Retinal pigment epithelial cell (primary cell): ENCODE data around the gene FABP2.
A peak's percentile ranks its signal among the peaks of the same experiment; 100 is the strongest.
"Not testable (repeated sequence)": the region's sequence is repeated elsewhere in the genome, so short reads cannot be mapped to it uniquely, and the experiment has no call there.

ENCODE experiments used
- DNase-seq: peaks from one replicate; pipeline ENCODE4 v3.0.0-alpha.2; 2010; ENCODE audit warnings: low read depth
- H3K4me3 ChIP-seq: 2 replicates; pipeline ENCODE4 v1.5.1; 2011; ENCODE audit warnings: mild to moderate bottlenecking, low read length, control low read depth, moderate library complexity
- CTCF ChIP-seq: conservative IDR thresholded peaks from 2 replicates; pipeline ENCODE4 v1.5.1; 2011; ENCODE audit warnings: low read depth, low read length, control low read depth, inconsistent platforms

The FABP2 gene

GRCh38 chr4:119321921-119322687 is at the start of gene FABP2:
FABP2 (minus strand) TSS chr4:119322138; CDS start chr4:119322102, 36 bp downstream.
- TF ChIP-seq CTCF, result no peak
- no peak for DNase-seq

GRCh38 chr4:119370951-119371683 is 49.2 kb upstream of the FABP2 start:
- not testable (repeated sequence) for DNase-seq, H3K4me3 ChIP-seq

More at GRCh38 chr4:119321921-119322687, at the start of gene FABP2:
- no peak within 1 kb of the TSS for H3K4me3 ChIP-seq

GRCh38 chr4:119370392-119370791 is 48.5 kb upstream of the FABP2 start:
- not testable (repeated sequence) for H3K4me3 ChIP-seq
- DNase-seq, result peak; percentile 33

- DNase-seq, H3K4me3 ChIP-seq: not testable (repeated sequence)
Observed at GRCh38 chr4:119366802-119367201, 44.9 kb upstream of the FABP2 start.

- DNase-seq, H3K4me3 ChIP-seq: not testable (repeated sequence)
Observed at GRCh38 chr4:119364203-119364602, 42.3 kb upstream of the FABP2 start.

- DNase-seq, H3K4me3 ChIP-seq: not testable (repeated sequence)
Observed at GRCh38 chr4:119363372-119363771, 41.4 kb upstream of the FABP2 start.

GRCh38 chr4:119362413-119362812 is 40.5 kb upstream of the FABP2 start:
- not testable (repeated sequence) for H3K4me3 ChIP-seq, DNase-seq

- not testable (repeated sequence) for DNase-seq, H3K4me3 ChIP-seq
Observed at GRCh38 chr4:119359873-119360272, 37.9 kb upstream of the FABP2 start.

GRCh38 chr4:119356796-119357195 is 34.9 kb upstream of the FABP2 start:
- not testable (repeated sequence) for H3K4me3 ChIP-seq, DNase-seq

- DNase-seq, H3K4me3 ChIP-seq: not testable (repeated sequence)
Observed at GRCh38 chr4:119356041-119356440, 34.1 kb upstream of the FABP2 start.

GRCh38 chr4:119353364-119353763 is 31.4 kb upstream of the FABP2 start:
- DNase-seq, H3K4me3 ChIP-seq: not testable (repeated sequence)

GRCh38 chr4:119348169-119348568 is 26.2 kb upstream of the FABP2 start:
- not testable (repeated sequence) for H3K4me3 ChIP-seq, DNase-seq

- not testable (repeated sequence) for H3K4me3 ChIP-seq, DNase-seq
Observed at GRCh38 chr4:119343293-119343692, 21.4 kb upstream of the FABP2 start.

GRCh38 chr4:119339895-119340294 is 18.0 kb upstream of the FABP2 start:
- DNase-seq, H3K4me3 ChIP-seq: not testable (repeated sequence)
